H54 (cell line): ENCODE measurements around the gene HES7.

Experiments used
- DNase-seq: peaks from one replicate; pipeline ENCODE4 v3.0.0; 2011; ENCODE audit warnings: low spot score, mixed read lengths; ENCODE audit not compliant: insufficient read length
- FAIRE-seq: peaks from 3 replicates; lab custom pipeline; 2011; peaks lifted over from hg19 to GRCh38; lab: Jason Lieb, UNC
- POLR2A ChIP-seq: IDR thresholded peaks from 2 replicates; pipeline ENCODE4 v1.6.1; 2011; ENCODE audit warnings: low read depth, mild to moderate bottlenecking, low read length

The HES7 gene

GRCh38 chr17:8142158-8142886, 18.4 kb upstream of the HES7 start:
- no peak for FAIRE-seq
- DNase-seq = no peak
- TF ChIP-seq POLR2A = no peak

GRCh38 chr17:8141741-8142140, 17.8 kb upstream of the HES7 start:
- no peak for TF ChIP-seq POLR2A
- no peak for DNase-seq
- no peak for FAIRE-seq

- no peak for DNase-seq
- no peak for TF ChIP-seq POLR2A
- FAIRE-seq = no peak
These were observed 17.1 kb upstream of the HES7 start for GRCh38 chr17:8141045-8141444.

GRCh38 chr17:8140065-8141029, 16.4 kb upstream of the HES7 start:
- no peak for TF ChIP-seq POLR2A
- no peak for DNase-seq
- no peak for FAIRE-seq

- DNase-seq (no peak), FAIRE-seq (peak; percentile 88)
- TF ChIP-seq POLR2A = peak; percentile 44; the same call in 1 of the 2 replicates
These were observed 14.9 kb upstream of the HES7 start for GRCh38 chr17:8138672-8139371.

GRCh38 chr17:8138374-8138671, 14.4 kb upstream of the HES7 start:
- DNase-seq = no peak
- no peak for TF ChIP-seq POLR2A
- no peak for FAIRE-seq

- no peak for DNase-seq
- FAIRE-seq = no peak
- no peak for TF ChIP-seq POLR2A
These were observed 13.9 kb upstream of the HES7 start for GRCh38 chr17:8137645-8138373.

GRCh38 chr17:8133941-8134340, 10.0 kb upstream of the HES7 start:
- no peak for FAIRE-seq
- DNase-seq = no peak
- TF ChIP-seq POLR2A = no peak

- no peak for TF ChIP-seq POLR2A
- FAIRE-seq = no peak
- DNase-seq = no peak
These were observed 9.5 kb upstream of the HES7 start for GRCh38 chr17:8133399-8133798.

GRCh38 chr17:8131844-8132441, 8.0 kb upstream of the HES7 start:
- no peak for TF ChIP-seq POLR2A
- FAIRE-seq (peak; percentile 6), DNase-seq (no peak)

GRCh38 chr17:8128125-8128784, 4.3 kb upstream of the HES7 start:
- FAIRE-seq = no peak
- TF ChIP-seq POLR2A = no peak

GRCh38 chr17:8126491-8127066, 2.7 kb upstream of the HES7 start:
- FAIRE-seq (no peak), DNase-seq (no peak)
- no peak for TF ChIP-seq POLR2A

More at GRCh38 chr17:8128125-8128784, 4.3 kb upstream of the HES7 start:
- DNase-seq = no peak
